Stimulated activated CD8-positive, alpha-beta memory T cell treated with anti-CD3 and anti-CD28 coated beads, Interleukin-12 subunit alpha, Interleukin-12 subunit beta, amount 100 ng/mL, for 1 hour (primary cell): Measurements from ENCODE around the gene KLHL1.

ENCODE experiments used
- DNase-seq: peaks from one replicate; pipeline ENCODE4 v3.0.0-alpha.2; 2020; ENCODE audit warnings: low read depth

Gene KLHL1

GRCh38 chr13:69872321-69873047, 235.8 kb downstream of the KLHL1 start:
- DNase-seq = no peak

DNA sequence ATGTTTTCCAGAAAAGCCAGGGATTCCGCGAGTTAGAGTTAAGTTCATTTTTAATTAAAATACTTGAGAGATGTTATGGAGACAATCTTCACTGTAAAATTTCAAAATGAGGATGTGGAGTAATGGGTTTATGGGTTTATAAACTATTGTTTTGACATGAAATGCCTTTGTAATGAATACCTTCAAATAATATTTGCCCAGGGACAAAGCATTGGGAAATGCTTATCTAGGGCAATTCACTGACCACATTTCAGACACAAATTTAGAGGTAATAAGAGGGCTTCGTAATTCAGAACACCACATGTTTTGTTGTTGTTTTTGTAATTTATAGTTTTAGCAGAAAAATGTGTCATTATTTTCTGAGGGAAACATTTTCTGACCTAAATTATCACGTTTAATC, 241.7 kb downstream of the KLHL1 start:
- no peak for DNase-seq

DNA sequence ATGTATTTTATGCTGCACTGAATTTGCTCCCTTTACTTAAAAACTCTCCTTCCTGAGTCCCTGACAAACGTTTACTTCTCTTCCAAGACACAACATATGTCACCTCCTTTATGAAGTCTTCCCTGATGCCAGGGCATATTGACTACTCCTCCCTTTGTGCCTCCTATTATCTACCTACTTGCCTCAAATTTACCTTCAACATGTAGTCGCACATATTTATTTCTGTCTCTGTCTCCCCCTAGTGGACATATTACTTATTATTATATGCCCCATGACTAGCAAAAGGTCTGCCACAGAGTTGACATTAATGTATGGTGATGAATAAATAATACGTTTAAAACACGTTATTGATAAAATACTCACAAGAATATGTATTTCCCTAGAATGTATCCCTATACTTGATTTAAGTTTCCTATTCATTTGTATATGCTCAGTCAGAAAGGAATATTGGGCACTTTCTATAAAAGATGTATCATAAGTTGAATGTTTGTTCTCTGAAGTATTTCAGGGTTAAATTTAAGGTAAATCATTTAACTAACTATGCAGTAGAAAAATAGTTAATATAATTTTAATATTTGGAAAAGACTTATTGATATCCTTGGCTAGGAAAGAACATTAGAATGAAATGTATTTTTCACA, 250.9 kb downstream of the KLHL1 start:
- no peak for DNase-seq

DNA sequence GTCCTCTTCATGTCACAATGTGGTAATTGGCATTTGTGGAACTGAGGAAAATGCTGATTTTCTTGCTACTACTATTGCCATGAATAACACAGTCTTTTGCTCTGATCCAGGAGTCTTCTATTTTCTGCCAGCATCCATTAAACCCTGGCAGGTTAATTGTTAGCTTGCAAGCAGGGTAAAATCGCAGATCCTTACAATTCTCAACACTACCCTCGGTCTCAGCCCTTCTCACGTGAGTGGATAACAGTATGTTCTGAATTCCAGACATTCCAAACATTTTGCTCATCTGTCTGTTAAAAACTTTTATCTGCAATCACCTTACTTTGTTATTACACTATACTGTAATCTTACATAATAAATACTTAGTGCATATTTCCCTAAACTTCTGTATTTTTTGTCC, 251.9 kb downstream of the KLHL1 start:
- DNase-seq = no peak

GRCh38 chr13:69828527-69828926, 279.7 kb downstream of the KLHL1 start:
- DNase-seq = no peak

DNA sequence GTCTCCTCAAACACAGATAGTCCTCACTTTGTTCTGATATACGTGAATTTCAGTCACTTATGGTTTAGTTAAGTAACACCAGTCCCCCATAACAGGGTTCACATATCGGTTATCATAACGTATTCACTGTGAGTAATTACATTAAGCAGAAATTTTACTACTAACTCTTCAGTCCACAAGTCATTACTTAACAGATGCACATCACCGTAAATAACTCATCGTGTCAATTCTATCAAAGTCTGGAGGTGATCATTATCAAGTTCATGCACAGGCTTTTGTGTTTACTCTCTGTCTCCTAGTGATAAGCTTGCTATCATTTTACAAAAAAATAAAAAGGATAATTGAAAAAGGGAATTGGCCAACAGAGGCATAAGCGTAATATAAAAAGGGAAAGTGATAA, 288.1 kb downstream of the KLHL1 start:
- DNase-seq = no peak

DNA sequence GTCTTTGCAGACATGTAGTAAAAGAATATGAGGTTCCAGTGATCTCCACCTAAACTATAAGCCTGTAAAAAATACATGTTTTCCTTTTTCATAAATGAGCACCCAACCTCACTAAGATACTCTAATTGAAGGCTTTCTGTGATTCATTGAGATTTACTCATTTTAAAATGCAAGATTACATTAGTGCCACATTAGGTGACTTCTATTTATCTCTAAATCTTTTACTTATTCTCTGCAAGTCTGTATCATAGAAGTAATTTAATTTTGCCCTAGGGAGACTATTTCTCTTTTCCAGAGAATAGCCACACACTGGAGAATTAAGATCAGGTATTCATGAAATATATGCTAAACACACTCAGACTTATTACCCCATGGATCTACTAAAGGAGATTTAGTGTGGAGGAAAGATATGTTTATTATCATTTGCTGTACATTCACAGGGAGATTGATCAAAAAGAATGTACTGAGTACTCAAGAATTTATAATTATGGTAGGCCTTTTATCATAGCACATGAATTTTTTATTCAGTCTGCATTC, 290.9 kb downstream of the KLHL1 start:
- no peak for DNase-seq

GRCh38 chr13:69809152-69809551, 299.1 kb downstream of the KLHL1 start:
- DNase-seq = no peak

- DNase-seq = no peak
These were observed 312.0 kb downstream of the KLHL1 start for GRCh38 chr13:69796256-69796655.

- DNase-seq = no peak
These were observed 314.3 kb downstream of the KLHL1 start for GRCh38 chr13:69793783-69794453.

GRCh38 chr13:69776937-69777336, 331.3 kb downstream of the KLHL1 start:
- DNase-seq = no peak

- DNase-seq = no peak
These were observed 338.6 kb downstream of the KLHL1 start for GRCh38 chr13:69769608-69770007.

DNA sequence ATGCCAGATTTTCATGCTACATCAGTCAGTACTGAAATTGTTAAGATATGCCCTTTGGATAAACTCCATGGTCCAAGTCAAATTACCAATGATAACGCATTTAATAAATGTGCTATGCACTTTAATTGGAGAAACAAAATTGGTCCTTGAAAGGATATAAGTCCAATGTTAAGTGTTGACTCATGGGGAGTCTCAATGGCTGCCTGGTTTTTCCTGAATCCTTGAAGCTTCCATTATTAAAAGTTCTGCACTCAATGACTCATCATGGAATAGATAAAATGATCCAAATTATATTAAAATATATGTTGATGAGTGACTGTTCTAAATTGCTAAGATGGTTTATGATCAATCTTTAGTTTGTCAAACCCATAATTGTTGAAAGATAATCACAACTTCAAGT, 346.7 kb downstream of the KLHL1 start:
- no peak for DNase-seq

- DNase-seq = no peak
These were observed 353.2 kb downstream of the KLHL1 start for GRCh38 chr13:69755101-69755500.

GRCh38 chr13:69751259-69751658, 357.0 kb downstream of the KLHL1 start:
- DNase-seq = no peak

- no peak for DNase-seq
These were observed 370.9 kb downstream of the KLHL1 start for GRCh38 chr13:69737129-69737935.

GRCh38 chr13:69721631-69722030, 386.6 kb downstream of the KLHL1 start:
- DNase-seq = no peak

- no peak for DNase-seq
These were observed 387.8 kb downstream of the KLHL1 start for GRCh38 chr13:69720278-69720983.

DNA sequence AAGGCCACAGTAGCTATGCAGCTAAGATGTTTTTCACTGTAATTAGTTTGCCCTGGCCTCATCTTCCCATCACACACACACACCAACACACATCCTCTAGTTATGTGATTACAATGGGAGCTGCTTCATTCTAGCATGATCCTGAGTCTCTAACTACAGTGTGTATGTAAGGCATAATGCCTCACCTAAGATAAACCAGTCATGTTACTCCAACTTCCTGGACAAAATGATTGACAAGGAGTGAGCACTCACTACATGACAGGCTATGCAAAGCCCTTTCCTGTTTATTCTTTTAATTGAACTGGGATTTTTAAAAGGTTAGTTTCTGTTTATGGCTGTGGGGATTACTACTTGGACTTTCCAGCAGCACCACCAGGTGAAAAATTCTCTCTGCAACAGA, 401.4 kb downstream of the KLHL1 start:
- DNase-seq = no peak

DNA sequence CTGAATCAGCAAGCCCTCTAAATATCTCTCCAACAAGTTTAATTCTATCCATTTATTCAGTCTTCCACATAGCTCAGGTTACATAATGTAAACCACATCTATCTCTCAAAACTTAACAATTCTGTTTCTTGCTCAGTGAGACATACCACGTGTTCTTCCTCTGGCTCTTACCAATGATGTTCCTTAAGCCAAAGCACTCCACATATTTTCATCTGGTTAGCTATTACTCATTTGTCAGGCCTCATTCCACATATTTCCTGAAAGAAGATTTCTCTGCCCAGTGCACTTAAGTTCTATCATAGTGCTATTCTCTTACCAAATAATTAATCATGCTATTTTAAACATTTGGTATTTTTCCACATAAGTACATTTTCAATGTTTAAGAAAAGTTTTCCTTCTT, 403.9 kb downstream of the KLHL1 start:
- DNase-seq = no peak

- no peak for DNase-seq
These were observed 417.3 kb downstream of the KLHL1 start for GRCh38 chr13:69690999-69691398.
